HCT116 (cell line): ENCODE measurements around the gene NOTCH4. TPM values are rescaled to one million over a fixed set of nuclear protein-coding genes. Genes with fewer than 3 reads are reported as not detected.

ENCODE experiments used
- ATAC-seq: fragments of 200-7000 bp; cut with Tn5 transposase; 2 replicates; pipeline ENCODE4 v1.9.1; 2020; ENCODE audit warnings: mild to moderate bottlenecking, moderate library complexity
- BruUV-seq: library from RNA; stranded (reverse); fragments of 400-500 nt; replicated peaks from 2 replicates; lab custom pipeline; 2021; lab: Mats Ljungman, UMichigan
- CTCF ChIA-PET: fragments of 300-600 bp; sonication (Branson Sonifier 250); formaldehyde crosslinking; loops from one replicate; lab custom pipeline; 2021; ENCODE audit warnings: antibody characterized with exemption; lab: Charles Lee
- POLR2A ChIA-PET: fragments of 300-600, 350-600 bp; sonication (Branson Sonifier 250); formaldehyde crosslinking; loops from one replicate; lab custom pipeline; 2021; ENCODE audit warnings: antibody characterized with exemption; lab: Charles Lee
- RAD21 ChIA-PET, 2 experiments: fragments of 300-600 bp; sonication (Branson Sonifier 250); formaldehyde crosslinking; loops; one replicate each; lab custom pipeline; 2023; ENCODE audit warnings: low total read pairs in 2 of 2; ENCODE audit not compliant: uncharacterized antibody in 2 of 2, unreplicated experiment in 2 of 2, low non-redundant PET in 1 of 2; lab: Charles Lee
- DNase-seq: peaks from one replicate; pipeline ENCODE4 v3.0.0-alpha.2; 2010; ENCODE audit warnings: low read depth, low spot score
- H2AFZ ChIP-seq: fragments of 200-600 bp; shearing (Covaris generic), sonication (generic); 2 replicates; pipeline ENCODE4 v1.6.1; 2017; ENCODE audit warnings: low read depth, mixed run types, mixed read lengths, antibody characterized with exemption, low read length; ENCODE audit not compliant: poor library complexity, severe bottlenecking
- H3K27ac ChIP-seq: 2 replicates; pipeline ENCODE4 v1.5.1; 2012; ENCODE audit warnings: low read depth, low read length
- H3K27me3 ChIP-seq: fragments of 200-600 bp; sonication (generic); 2 replicates; pipeline ENCODE4 v1.6.1; 2016; ENCODE audit warnings: mixed run types, low read length, mixed read lengths; ENCODE audit not compliant: insufficient read depth
- H3K36me3 ChIP-seq, 2 experiments: fragments of 200-500 bp in 1 of 2; fragments of 200-600 bp in 1 of 2; sonication (Bioruptor generic) in 1 of 2; sonication (generic) in 1 of 2; 2 replicates each; pipeline versions ENCODE4 v1.5.1 to v1.6.1; 2014 to 2016; ENCODE audit warnings: low read length in 2 of 2, inconsistent platforms in 1 of 2, mixed read lengths in 1 of 2, mixed run types in 1 of 2; ENCODE audit not compliant: insufficient read depth in 2 of 2, control insufficient read depth in 1 of 2
- H3K4me1 ChIP-seq, 2 experiments: fragments of 200-600 bp in 1 of 2; sonication (generic) in 1 of 2; 2 replicates each; pipeline versions ENCODE4 v1.5.1 to v1.6.1; 2012 to 2017; ENCODE audit warnings: low read length in 2 of 2, inconsistent platforms in 1 of 2, mild to moderate bottlenecking in 1 of 2, mixed read lengths in 1 of 2, mixed run types in 1 of 2, moderate library complexity in 1 of 2; ENCODE audit not compliant: insufficient read depth in 2 of 2, control insufficient read depth in 1 of 2
- H3K4me2 ChIP-seq: fragments of 200-600 bp; sonication (generic); 2 replicates; pipeline ENCODE4 v1.6.1; 2017; ENCODE audit warnings: mixed run types, low read length, mixed read lengths
- H3K4me3 ChIP-seq, 2 experiments: fragments of 200-600 bp in 1 of 2; sonication (generic) in 1 of 2; replicated peaks in 1 of 2; 2 replicates each; pipeline ENCODE4 v1.5.1; 2011 to 2016; ENCODE audit warnings: low read length in 2 of 2, control low read depth in 1 of 2, low read depth in 1 of 2, mild to moderate bottlenecking in 1 of 2, mixed read lengths in 1 of 2, mixed run types in 1 of 2
- H3K79me2 ChIP-seq: fragments of 200-600 bp; sonication (generic); 2 replicates; pipeline ENCODE4 v1.6.1; 2017; ENCODE audit warnings: mild to moderate bottlenecking, mixed run types, low read length, moderate library complexity, mixed read lengths; ENCODE audit not compliant: insufficient read depth
- H3K9ac ChIP-seq: fragments of 200-600 bp; sonication (generic); 2 replicates; pipeline ENCODE4 v1.6.1; 2016; ENCODE audit warnings: low read length, mixed read lengths
- H3K9me2 ChIP-seq: fragments of 200-600 bp; sonication (generic), shearing (Covaris generic); 2 replicates; pipeline ENCODE4 v1.6.1; 2017; ENCODE audit warnings: mixed run types, mild to moderate bottlenecking, moderate library complexity; ENCODE audit not compliant: insufficient read depth
- H3K9me3 ChIP-seq, 2 experiments: fragments of 200-500 bp in 1 of 2; fragments of 200-600 bp in 1 of 2; sonication (Bioruptor generic) in 1 of 2; sonication (generic) in 1 of 2; 2 replicates each; pipeline ENCODE4 v1.6.1; 2014 to 2017; ENCODE audit warnings: low read length in 2 of 2, mixed read lengths in 2 of 2, inconsistent platforms in 1 of 2, low read depth in 1 of 2, mild to moderate bottlenecking in 1 of 2, mixed run types in 1 of 2, moderate library complexity in 1 of 2; ENCODE audit not compliant: control insufficient read depth in 1 of 2, insufficient read depth in 1 of 2
- H4K20me1 ChIP-seq: fragments of 200-600 bp; sonication (generic), shearing (Covaris generic); 2 replicates; pipeline ENCODE4 v1.6.1; 2017; ENCODE audit warnings: mixed run types, mild to moderate bottlenecking, moderate library complexity; ENCODE audit not compliant: insufficient read depth
- CBX3 ChIP-seq: IDR thresholded peaks from 2 replicates; pipeline ENCODE4 v1.6.1; 2012; ENCODE audit warnings: low read depth
- EGR1 ChIP-seq: IDR thresholded peaks from 2 replicates; pipeline ENCODE4 v1.6.1; 2012; ENCODE audit warnings: low read depth
- EZH2 ChIP-seq: fragments of 200-600 bp; sonication (generic); IDR thresholded peaks from 2 replicates; pipeline ENCODE4 v1.6.1; 2017; ENCODE audit warnings: antibody characterized with exemption, mixed run types
- EZH2phosphoT487 ChIP-seq: fragments of 200-600 bp; IDR thresholded peaks from 2 replicates; pipeline ENCODE4 v1.6.1; 2018; ENCODE audit warnings: antibody characterized with exemption, borderline replicate concordance
- JUND ChIP-seq: IDR thresholded peaks from 2 replicates; pipeline ENCODE4 v1.6.1; 2012
- POLR2A ChIP-seq: IDR thresholded peaks from 2 replicates; pipeline ENCODE4 v1.7.0; 2011; ENCODE audit warnings: borderline replicate concordance; ENCODE audit not compliant: insufficient read depth, insufficient read length; ENCODE audit errors: extremely low read depth
- SP1 ChIP-seq: IDR thresholded peaks from 2 replicates; pipeline ENCODE4 v1.6.1; 2012; ENCODE audit warnings: low read depth
- ZBTB33 ChIP-seq: IDR thresholded peaks from 2 replicates; pipeline ENCODE4 v1.6.1; 2011; ENCODE audit warnings: mild to moderate bottlenecking, low read length, moderate library complexity; ENCODE audit not compliant: insufficient replicate concordance; ENCODE audit errors: extremely low read depth
- ZFX ChIP-seq: fragments of 450-650 bp; IDR thresholded peaks from 2 replicates; pipeline ENCODE4 v1.6.1; 2017
- intact Hi-C: fragments of 100-400 bp; cut with micrococcal nuclease; formaldehyde crosslinking; loops from 2 replicates; pipeline ENCODE4 v1.10.0; 2022
- total RNA-seq: library from RNA; stranded (reverse); gene quantifications from one replicate; pipeline ENCODE4 v1.2.1, GENCODE V29; 2021; ENCODE audit not compliant: unreplicated experiment

The NOTCH4 gene
- total RNA-seq, 1 experiment from 2014 or later = 0.81 TPM

GRCh38 chr6:32200711-32201475, 23.0 kb downstream of the NOTCH4 start (continued):
- TF ChIP-seq SP1 (no peak), EGR1 (no peak), EZH2phosphoT487 (no peak), ZBTB33 (no peak), EZH2 (no peak), POLR2A (no peak), JUND (no peak)

- H4K20me1 ChIP-seq = no peaks in the 10 kb centered on the region
- no peak overlapping the region for H3K9ac ChIP-seq
- ChIA-PET RAD21 (no interaction called here), CTCF (no interaction called here), POLR2A (no interaction called here)
- DNase-seq (no peak), ATAC-seq (no peak)
- H2AFZ ChIP-seq = no peak overlapping the region
- no peak overlapping the region for H3K4me2 ChIP-seq
- intact Hi-C loops = no loop called here
- H3K9me3 ChIP-seq = no peaks in the 10 kb centered on the region
- no peak for TF ChIP-seq ZFX
- TF ChIP-seq CBX3 = no peak
- H3K9me2 ChIP-seq = no peaks in the 10 kb centered on the region
- no TSS peak for BruUV-seq
- 0 out of 2 replicates have a peak, but pooled peaks cover 3% of the 10 kb centered on the region for H3K27me3 ChIP-seq
- H3K4me3 ChIP-seq = no peak overlapping the region
- H3K79me2 ChIP-seq = no peaks in the 10 kb centered on the region
- H3K27ac ChIP-seq = no peak overlapping the region
- peaks cover 17 to 34% of the 10 kb centered on the region in 2 experiments for H3K4me1 ChIP-seq
- no peaks in the 10 kb centered on the region for H3K36me3 ChIP-seq
These were observed 25.0 kb downstream of the NOTCH4 start for GRCh38 chr6:32198866-32199265.
